OCI-LY1 (cell line): ENCODE data around the gene GLDC.

Source experiments
- H2AFZ ChIP-seq: fragments of 200-600 bp; sonication (generic), shearing (Covaris generic); 2 replicates; pipeline ENCODE4 v1.6.0; 2014; ENCODE audit warnings: antibody characterized with exemption, mild to moderate bottlenecking, low read length
- H3F3A ChIP-seq: fragments of 200-600 bp; sonication (generic), shearing (Covaris generic); 2 replicates; pipeline ENCODE4 v1.6.0; 2014; ENCODE audit warnings: mild to moderate bottlenecking, antibody characterized with exemption, low read length, moderate library complexity; ENCODE audit not compliant: insufficient read depth
- H3K27ac ChIP-seq: fragments of 200-600 bp; sonication (generic); 2 replicates; pipeline ENCODE4 v1.5.1; 2014; ENCODE audit warnings: low read length, mixed run types, mild to moderate bottlenecking, low read depth; ENCODE audit not compliant: poor library complexity, severe bottlenecking
- H3K27me3 ChIP-seq: fragments of 200-600 bp; sonication (generic); 2 replicates; pipeline ENCODE4 v1.6.0; 2014; ENCODE audit warnings: antibody characterized with exemption, mild to moderate bottlenecking, low read length, moderate library complexity; ENCODE audit not compliant: insufficient read depth
- H3K36me3 ChIP-seq: fragments of 200-600 bp; sonication (generic); 2 replicates; pipeline ENCODE4 v1.6.1; 2014; ENCODE audit warnings: mild to moderate bottlenecking, antibody characterized with exemption, low read length, moderate library complexity, mixed read lengths; ENCODE audit not compliant: insufficient read depth
- H3K4me1 ChIP-seq: fragments of 200-600 bp; sonication (generic); 2 replicates; pipeline ENCODE4 v1.5.1; 2014; ENCODE audit warnings: mild to moderate bottlenecking, low read length, moderate library complexity; ENCODE audit not compliant: insufficient read depth, severe bottlenecking
- H3K4me2 ChIP-seq: fragments of 200-600 bp; sonication (generic), shearing (Covaris generic); 2 replicates; pipeline ENCODE4 v1.6.1; 2014; ENCODE audit warnings: low read length
- H3K4me3 ChIP-seq: fragments of 200-600 bp; sonication (generic); 2 replicates; pipeline ENCODE4 v1.5.1; 2014; ENCODE audit warnings: low read length, low read depth, mild to moderate bottlenecking, mixed read lengths; ENCODE audit not compliant: poor library complexity, severe bottlenecking
- H3K79me2 ChIP-seq: fragments of 200-600 bp; shearing (Covaris generic); 2 replicates; pipeline ENCODE4 v1.6.1; 2016; ENCODE audit warnings: mixed run types, low read length, mixed read lengths; ENCODE audit not compliant: insufficient read depth
- H3K9ac ChIP-seq: fragments of 200-600 bp; sonication (generic), shearing (Covaris generic); 2 replicates; pipeline ENCODE4 v1.6.1; 2014; ENCODE audit warnings: mild to moderate bottlenecking, low read length, mixed read lengths
- H3K9me2 ChIP-seq: fragments of 200-600 bp; sonication (generic), shearing (Covaris generic); 2 replicates; pipeline ENCODE4 v1.6.1; 2014; ENCODE audit warnings: low read depth, mild to moderate bottlenecking, low read length, mixed read lengths
- H3K9me3 ChIP-seq: fragments of 200-600 bp; shearing (Covaris generic); 2 replicates; pipeline ENCODE4 v1.6.1; 2014; ENCODE audit warnings: low read length, mixed read lengths
- H4K20me1 ChIP-seq: fragments of 200-600 bp; sonication (generic), shearing (Covaris generic); 2 replicates; pipeline ENCODE4 v1.6.0; 2016; ENCODE audit warnings: mild to moderate bottlenecking, low read length; ENCODE audit not compliant: insufficient read depth
- CTCF ChIP-seq: fragments of 200-600 bp; sonication (generic), shearing (Covaris generic); IDR thresholded peaks from 2 replicates; pipeline ENCODE4 v1.5.1; 2017; ENCODE audit warnings: mild to moderate bottlenecking, antibody characterized with exemption, low read length, moderate library complexity, mixed read lengths
- EZH2 ChIP-seq: fragments of 200-600 bp; sonication (generic), shearing (Covaris generic); IDR thresholded peaks from 2 replicates; pipeline ENCODE4 v1.8.0; 2017; ENCODE audit warnings: borderline replicate concordance, mixed run types, mild to moderate bottlenecking, antibody characterized with exemption, low read length, moderate library complexity, mixed read lengths

GLDC gene

GRCh38 chr9:6592231-6592630, 53.3 kb downstream of the GLDC start:
- H3K36me3 ChIP-seq, result no peaks in the 10 kb centered on the region
- no peak for TF ChIP-seq CTCF
- TF ChIP-seq EZH2, result no peak
- H3F3A ChIP-seq, result no peaks in the 10 kb centered on the region
- no peak overlapping the region for H3K27ac ChIP-seq
- H2AFZ ChIP-seq, result no peak overlapping the region
- no peaks in the 10 kb centered on the region for H3K9me3 ChIP-seq
- H3K4me1 ChIP-seq, result no peaks in the 10 kb centered on the region
- H3K9me2 ChIP-seq, result no peaks in the 10 kb centered on the region
- H3K9ac ChIP-seq, result no peak overlapping the region
- no peak overlapping the region for H3K4me2 ChIP-seq
- H3K27me3 ChIP-seq, result no peaks in the 10 kb centered on the region
- no peaks in the 10 kb centered on the region for H3K79me2 ChIP-seq
- no peaks in the 10 kb centered on the region for H4K20me1 ChIP-seq
- no peak overlapping the region for H3K4me3 ChIP-seq

- Histone ChIP-seq H3K9ac (no peak overlapping the region), H3K36me3 (no peaks in the 10 kb centered on the region), H3K27me3 (no peaks in the 10 kb centered on the region), H2AFZ (no peak overlapping the region), H3K9me3 (no peaks in the 10 kb centered on the region), H3F3A (no peaks in the 10 kb centered on the region), H3K9me2 (no peaks in the 10 kb centered on the region), H3K4me2 (no peak overlapping the region), H3K27ac (no peak overlapping the region), H3K79me2 (no peaks in the 10 kb centered on the region), H3K4me1 (no peaks in the 10 kb centered on the region), H4K20me1 (no peaks in the 10 kb centered on the region), H3K4me3 (no peak overlapping the region)
- TF ChIP-seq EZH2 (no peak), CTCF (no peak)
Observed at GRCh38 chr9:6590772-6591384, 54.7 kb downstream of the GLDC start.

- Histone ChIP-seq H3K4me2 (no peak overlapping the region), H3F3A (no peaks in the 10 kb centered on the region), H3K9me3 (no peaks in the 10 kb centered on the region), H3K4me3 (no peak overlapping the region), H3K27ac (no peak overlapping the region), H3K9ac (no peak overlapping the region), H3K9me2 (no peaks in the 10 kb centered on the region), H2AFZ (no peak overlapping the region), H3K36me3 (no peaks in the 10 kb centered on the region), H3K27me3 (no peaks in the 10 kb centered on the region), H3K4me1 (no peaks in the 10 kb centered on the region), H3K79me2 (no peaks in the 10 kb centered on the region), H4K20me1 (no peaks in the 10 kb centered on the region)
- no peak for TF ChIP-seq EZH2
Observed at GRCh38 chr9:6590334-6590733, 55.2 kb downstream of the GLDC start.
